Activated CD8-positive, alpha-beta memory T cell treated with anti-CD3 and anti-CD28 coated beads, Interleukin-2, amount 50 U/mL, for 48 hours (primary cell): ENCODE measurements around the gene PCDH1.
"Not testable (repeated sequence)": the region's sequence is repeated elsewhere in the genome, so short reads cannot be mapped to it uniquely, and the experiment has no call there.

Source experiments
- DNase-seq: peaks from one replicate; pipeline ENCODE4 v3.0.0-alpha.2; 2020

Gene PCDH1

DNA sequence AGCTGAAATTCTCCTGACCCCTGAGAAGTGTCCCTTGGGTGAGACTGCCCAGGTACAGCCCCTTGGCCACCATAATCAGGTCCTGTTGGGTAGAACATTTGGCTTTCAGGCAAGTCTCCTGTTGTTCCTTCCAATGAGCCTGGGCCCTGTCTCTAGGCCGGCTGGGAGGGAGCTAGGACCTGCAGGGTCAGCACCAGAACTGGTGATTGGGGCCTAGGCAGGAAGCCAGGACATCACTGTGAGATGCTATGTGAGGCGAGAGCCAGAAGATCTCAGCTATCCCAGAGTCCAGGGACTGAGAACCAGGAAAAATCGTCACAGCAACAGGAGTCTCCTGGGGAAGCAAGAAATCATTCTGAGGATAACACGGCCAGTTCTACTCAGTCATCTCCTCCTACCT, 51.5 kb downstream of the PCDH1 start:
- DNase-seq = no peak

- DNase-seq = no peak
These were observed 52.2 kb downstream of the PCDH1 start for GRCh38 chr5:141825791-141826560.

DNA sequence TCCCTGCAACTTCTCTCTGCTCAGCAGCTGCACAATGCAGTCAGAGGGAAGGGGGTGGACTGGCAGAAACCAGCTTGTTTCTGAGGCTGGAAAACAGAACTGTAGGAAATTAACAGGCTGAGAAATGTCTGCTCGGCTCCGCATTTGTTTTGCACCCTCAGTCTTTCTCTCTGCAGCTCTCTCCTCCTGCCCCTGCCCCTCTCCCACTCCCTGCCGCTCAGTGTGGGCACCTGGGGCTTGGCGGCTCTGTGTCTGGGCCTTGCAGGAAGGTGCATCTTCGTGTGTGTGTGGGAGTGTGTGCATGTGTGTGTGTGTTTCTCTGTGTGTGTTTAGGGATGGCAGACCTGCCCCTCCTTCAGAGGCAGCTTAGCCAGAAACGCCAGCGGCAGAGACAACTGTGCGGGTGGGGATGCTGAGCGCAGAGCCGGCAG, 53.0 kb downstream of the PCDH1 start:
- DNase-seq = no peak

GRCh38 chr5:141824717-141825116, 53.5 kb downstream of the PCDH1 start:
- DNase-seq = no peak

- DNase-seq = no peak
These were observed 55.2 kb downstream of the PCDH1 start for GRCh38 chr5:141823056-141823455.

DNA sequence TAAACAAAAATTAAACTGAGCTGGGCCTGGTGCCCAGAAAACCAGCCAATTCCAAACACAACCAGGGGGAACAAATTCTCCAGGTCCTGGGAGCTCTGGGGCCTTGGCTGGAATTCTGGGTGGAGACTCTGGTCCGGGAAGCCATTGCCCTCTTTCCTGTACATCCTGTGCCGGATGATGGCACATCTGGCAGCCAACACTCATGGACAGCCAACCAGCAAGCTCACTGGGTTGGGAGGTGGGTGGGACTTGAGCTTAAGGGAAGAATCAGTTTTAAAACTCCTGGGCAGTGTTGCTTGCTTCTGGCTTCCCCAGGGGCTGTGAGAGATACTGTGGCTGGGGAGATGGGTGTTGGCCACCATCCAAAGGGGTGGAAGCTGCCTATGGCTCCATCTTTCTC, 56.1 kb downstream of the PCDH1 start:
- no peak for DNase-seq

- DNase-seq = no peak
These were observed 56.7 kb downstream of the PCDH1 start for GRCh38 chr5:141821430-141821925.

DNA sequence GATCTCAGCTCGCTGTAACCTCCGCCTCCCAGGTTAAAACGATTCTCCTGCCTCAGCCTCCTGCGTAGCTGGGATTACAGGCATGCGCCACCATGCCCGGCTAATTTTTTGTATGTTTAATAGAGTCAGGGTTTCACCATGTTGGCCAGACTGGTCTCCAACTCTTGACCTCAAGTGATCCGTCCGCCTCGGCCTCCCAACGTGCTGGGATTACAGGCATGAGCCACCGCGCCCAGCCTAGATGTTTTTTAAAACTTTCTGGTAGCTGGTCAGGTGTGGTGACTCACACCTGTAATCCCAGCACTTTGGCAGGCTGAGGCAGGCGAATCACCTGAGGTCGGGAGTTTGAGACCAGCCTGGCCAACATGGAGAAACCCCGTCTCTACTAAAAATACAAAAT, 57.5 kb downstream of the PCDH1 start:
- DNase-seq = not testable (repeated sequence)

DNA sequence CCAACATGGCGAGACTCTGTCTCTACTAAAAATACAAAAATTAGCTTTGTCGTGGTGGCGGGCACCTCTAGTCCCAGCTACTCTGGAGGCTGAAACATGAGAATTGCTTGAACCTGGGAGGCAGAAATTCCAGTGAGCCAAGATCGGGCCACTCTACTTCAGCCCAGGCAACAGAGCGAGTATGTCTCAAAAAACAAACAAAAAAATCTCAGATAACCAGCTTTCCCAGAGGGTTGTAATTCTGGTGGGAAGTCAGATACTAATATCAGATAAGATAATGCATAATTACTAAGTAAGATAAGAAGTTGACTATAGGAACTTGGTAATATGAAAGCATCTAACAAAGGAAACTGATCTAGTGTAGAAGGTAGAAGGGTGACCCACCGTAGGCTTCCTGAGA, 60.6 kb downstream of the PCDH1 start:
- DNase-seq = no peak

DNA sequence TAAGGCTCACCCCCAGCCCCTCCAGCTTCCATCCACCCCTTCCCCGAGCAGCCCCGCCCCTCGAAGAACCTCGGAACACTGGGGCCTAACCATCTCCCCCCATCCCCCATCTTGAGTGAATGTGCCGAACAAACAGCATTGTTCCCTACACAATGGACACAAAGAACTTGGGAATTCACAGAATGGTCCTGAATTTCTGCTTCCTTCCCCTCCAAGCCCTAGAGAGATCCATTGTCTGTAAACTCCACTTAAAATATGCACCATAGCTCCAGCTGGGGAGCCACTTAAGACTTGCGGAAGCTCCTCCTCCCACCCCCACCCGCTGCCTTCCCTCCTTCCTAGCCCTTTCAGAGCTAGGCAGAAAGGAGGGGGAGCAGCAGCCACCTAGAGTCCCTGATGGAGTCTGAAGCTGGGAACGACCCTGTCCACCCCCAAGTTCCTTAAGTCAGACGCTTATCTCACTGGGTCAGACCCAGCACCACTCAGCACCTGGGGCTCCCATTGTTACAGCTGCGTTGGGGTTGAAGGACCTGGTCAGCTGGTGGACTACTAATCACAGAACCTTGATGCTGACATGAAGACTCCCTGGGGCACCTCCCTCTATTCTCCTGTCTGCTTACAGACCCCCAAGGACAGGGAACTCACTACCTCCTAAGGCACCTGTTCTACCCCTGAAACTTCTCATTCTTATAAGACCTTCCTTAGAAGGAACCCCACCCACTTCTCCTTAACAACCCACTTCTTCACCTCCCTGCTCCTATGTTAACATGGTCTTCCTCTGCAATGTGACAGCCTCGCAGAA, 61.4 kb downstream of the PCDH1 start:
- DNase-seq = no peak

- no peak for DNase-seq
These were observed 62.4 kb downstream of the PCDH1 start for GRCh38 chr5:141815796-141816180.

- DNase-seq = no peak
These were observed 63.0 kb downstream of the PCDH1 start for GRCh38 chr5:141815051-141815795.

- DNase-seq = peak; percentile 81
These were observed 63.9 kb downstream of the PCDH1 start for GRCh38 chr5:141814064-141814964.

DNA sequence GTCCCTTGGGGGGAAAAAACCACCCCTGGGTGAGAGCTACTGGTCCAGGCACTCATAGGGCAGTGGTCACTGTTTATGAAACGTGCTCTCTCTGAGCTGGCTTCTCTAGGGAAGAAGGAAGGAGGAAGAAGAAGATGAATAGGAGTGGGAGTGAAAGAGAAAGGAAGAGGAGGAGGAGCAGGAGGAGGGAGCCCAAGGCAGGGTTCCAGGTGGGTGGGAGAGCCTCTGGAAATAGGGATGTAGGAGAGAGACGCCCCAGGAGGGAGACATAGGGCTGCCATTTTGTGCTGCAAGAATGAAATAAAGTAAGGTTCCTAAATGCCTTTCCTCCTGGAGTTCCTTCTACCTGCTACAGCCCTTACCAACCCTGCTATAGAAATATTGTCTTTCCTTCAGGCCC, 65.7 kb downstream of the PCDH1 start:
- DNase-seq = no peak

GRCh38 chr5:141811287-141812155, 66.7 kb downstream of the PCDH1 start:
- peak; percentile 64 for DNase-seq

- DNase-seq = no peak
These were observed 67.5 kb downstream of the PCDH1 start for GRCh38 chr5:141810702-141811101.

GRCh38 chr5:141809380-141810096, 68.7 kb downstream of the PCDH1 start:
- no peak for DNase-seq

- no peak for DNase-seq
These were observed 69.4 kb downstream of the PCDH1 start for GRCh38 chr5:141808857-141809256.

DNA sequence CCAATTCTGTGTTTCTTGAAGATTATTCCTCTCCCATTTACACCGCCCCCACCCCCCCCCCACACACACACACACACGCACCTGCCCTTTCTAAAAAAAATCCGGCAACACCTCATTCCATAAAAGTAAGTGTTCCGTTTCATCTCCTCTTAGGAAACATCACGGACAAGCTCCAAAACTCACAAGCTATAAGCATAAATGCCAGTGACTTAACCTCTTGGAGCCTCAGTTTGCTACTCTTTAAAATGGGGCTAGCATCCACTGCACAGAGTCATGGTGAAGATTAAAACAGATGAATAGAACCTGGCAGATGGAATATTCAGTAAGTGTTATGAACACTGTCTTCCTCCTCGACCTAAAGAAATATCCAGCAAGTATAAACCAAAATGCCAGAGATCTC, 70.5 kb downstream of the PCDH1 start:
- DNase-seq = no peak

- DNase-seq = no peak
These were observed 70.9 kb downstream of the PCDH1 start for GRCh38 chr5:141807329-141807728.

DNA sequence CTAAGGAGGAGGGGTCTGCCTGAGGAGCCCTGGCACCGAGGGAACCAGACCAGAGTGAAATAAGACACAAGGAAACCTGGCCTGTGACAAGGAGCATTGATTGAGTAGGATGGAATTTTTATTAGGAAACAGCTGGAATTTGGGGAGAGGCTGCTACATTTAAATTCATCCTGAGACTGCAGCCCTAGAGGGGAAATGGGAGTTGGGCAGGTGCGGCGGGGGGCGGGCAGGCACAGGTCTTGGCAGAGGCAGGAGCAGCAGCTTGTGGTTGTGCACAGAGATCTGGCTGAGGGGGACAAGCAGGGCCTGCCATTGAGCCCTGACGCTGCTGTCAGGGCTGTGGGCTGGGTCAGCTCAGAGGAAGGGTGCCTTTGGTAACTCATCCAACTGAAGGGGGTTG, 71.6 kb downstream of the PCDH1 start:
- no peak for DNase-seq
